Testis (tissue), 3 donors: ENCODE results near the gene DUSP6. TPM values are rescaled to one million over a fixed set of nuclear protein-coding genes. Genes with fewer than 3 reads are reported as not detected.

Experiments
- DNase-seq: peaks from one replicate; pipeline ENCODE4 v3.0.0-alpha.2; 2019
- H3K27ac ChIP-seq, 2 donors: fragments of 200-600 bp; sonication (generic); one replicate each; pipeline ENCODE4 v1.5.1; 2019
- H3K27me3 ChIP-seq: fragments of 200-600 bp; sonication (generic); one replicate; pipeline ENCODE4 v1.5.1; 2019
- H3K36me3 ChIP-seq: fragments of 200-600 bp; sonication (generic); one replicate; pipeline ENCODE4 v1.5.1; 2017; ENCODE audit warnings: low read depth; ENCODE audit errors: missing control alignments
- H3K4me1 ChIP-seq: fragments of 200-600 bp; sonication (generic); one replicate; pipeline ENCODE4 v1.5.1; 2019
- H3K4me3 ChIP-seq, 2 donors: fragments of 200-600 bp; sonication (generic); one replicate each; pipeline ENCODE4 v1.5.1; 2017 to 2019
- H3K9me3 ChIP-seq: fragments of 200-600 bp; sonication (generic); one replicate; pipeline ENCODE4 v1.5.1; 2017
- CTCF ChIP-seq, 3 experiments: fragments of 450-650 bp in 2 of 3; fragments of 200-600 bp in 1 of 3; sonication (generic) in 1 of 3; IDR thresholded peaks; one replicate each; pipeline ENCODE4 v1.5.1; 2016 to 2019; ENCODE audit warnings: antibody characterized with exemption in 3 of 3, mild to moderate bottlenecking in 2 of 3, moderate library complexity in 1 of 3
- POLR2A ChIP-seq: fragments of 450-650 bp; IDR thresholded peaks from one replicate; pipeline ENCODE4 v1.6.1; 2017; ENCODE audit warnings: antibody characterized with exemption, mild to moderate bottlenecking, moderate library complexity
- WGBS, 2 donors: methylation state at CpG; one replicate each; pipeline ENCODE4 v1.1.5; 2018; 5-methylcytosine and 5-hydroxymethylcytosine counted together
- intact Hi-C: fragments of 100-400 bp; cut with DNase I; formaldehyde crosslinking; loops from one replicate; pipeline ENCODE4 v1.15.1; 2023; ENCODE audit warnings: low total_unique reads
- polyA plus RNA-seq: library from polyadenylated mRNA; stranded (reverse); fragments of 350-450 nt; fragmentation: Illumina TruSeq; extraction: RNeasy Lipid Tissue Mini Kit (QIAGEN cat#74804); gene quantifications from one replicate; pipeline ENCODE4 v1.2.3, GENCODE V29; 2014; ENCODE audit warnings: low read depth, low replicate concordance; ENCODE audit not compliant: insufficient read depth
- total RNA-seq, 2 donors: library from RNA; depleted of rRNA; stranded (reverse); fragments of >200 nt; gene quantifications; one replicate each; pipeline ENCODE4 v1.2.3, GENCODE V29; 2016

The DUSP6 gene
- total and polyA plus RNA-seq, 3 donors from 2014 or later: 10.9 to 17.2 (median 15.1) TPM

GRCh38 chr12:89324437-89324836 lies 27.9 kb downstream of the DUSP6 start:
- TF ChIP-seq CTCF (IDR thresholded peaks at IDR 0.05) (no peak), POLR2A (no peak)
- Histone ChIP-seq H3K4me1 (peaks cover 5% of the 10 kb centered on the region), H3K4me3 (no peak overlapping the region), H3K36me3 (no peaks in the 10 kb centered on the region), H3K27me3 (no peaks in the 10 kb centered on the region), H3K27ac (no peak overlapping the region), H3K9me3 (no peaks in the 10 kb centered on the region)
- intact Hi-C loops: no loop called here
- no peak for DNase-seq
- 88 to 89% methylated on average over 7 of the region's 7 CpGs for WGBS, 2 donors

GRCh38 chr12:89323568-89324218 lies 28.6 kb downstream of the DUSP6 start:
- Histone ChIP-seq H3K27ac (no peak overlapping the region), H3K4me1 (peaks cover 5% of the 10 kb centered on the region), H3K9me3 (no peaks in the 10 kb centered on the region), H3K4me3 (no peak overlapping the region), H3K27me3 (no peaks in the 10 kb centered on the region), H3K36me3 (no peaks in the 10 kb centered on the region)
- TF ChIP-seq POLR2A: no peak
- TF ChIP-seq CTCF (IDR thresholded peaks at IDR 0.05): no peak
- intact Hi-C loops: no loop called here
- no peak for DNase-seq
- WGBS, 2 donors: 62 to 86% methylated on average over 3 of the region's 3 CpGs

GRCh38 chr12:89320735-89321134 lies 31.6 kb downstream of the DUSP6 start:
- Histone ChIP-seq H3K9me3 (no peaks in the 10 kb centered on the region), H3K36me3 (no peaks in the 10 kb centered on the region), H3K4me1 (no peaks in the 10 kb centered on the region), H3K4me3 (no peak overlapping the region), H3K27ac (no peak overlapping the region), H3K27me3 (no peaks in the 10 kb centered on the region)
- no peak for DNase-seq
- no peak for TF ChIP-seq POLR2A
- intact Hi-C loops: no loop called here
- WGBS, 2 donors: 93 to 94% methylated on average over 1 of the region's 1 CpG

- intact Hi-C loops: no loop called here
- Histone ChIP-seq H3K27me3 (no peaks in the 10 kb centered on the region), H3K4me1 (no peaks in the 10 kb centered on the region), H3K4me3 (no peak overlapping the region), H3K27ac (no peak overlapping the region), H3K9me3 (no peaks in the 10 kb centered on the region), H3K36me3 (no peaks in the 10 kb centered on the region)
- DNase-seq: no peak
- 84% methylated on average over 2 of the region's 2 CpGs for WGBS, 2 donors
- TF ChIP-seq POLR2A (no peak), CTCF (IDR thresholded peaks at IDR 0.05) (no peak)
Measured at GRCh38 chr12:89319606-89320005, 32.7 kb downstream of the DUSP6 start.

GRCh38 chr12:89319122-89319521 lies 33.2 kb downstream of the DUSP6 start:
- no peaks in the 10 kb centered on the region for H3K4me1 ChIP-seq
- WGBS, 2 donors: 73 to 82% methylated on average over 4 of the region's 4 CpGs
- H3K36me3 ChIP-seq: no peaks in the 10 kb centered on the region

More at GRCh38 chr12:89319122-89319521, 33.2 kb downstream of the DUSP6 start:
- Histone ChIP-seq H3K27me3 (no peaks in the 10 kb centered on the region), H3K4me3 (no peak overlapping the region), H3K9me3 (no peaks in the 10 kb centered on the region), H3K27ac (no peak overlapping the region)
- intact Hi-C loops: no loop called here
- no peak for TF ChIP-seq CTCF (IDR thresholded peaks at IDR 0.05)
- no peak for TF ChIP-seq POLR2A
- DNase-seq: no peak
